Measurements from ENCODE around the gene SLC24A3.

- TF ChIP-seq CTCF (IDR thresholded peaks at IDR 0.05) (no peak), ZFX (IDR thresholded peaks at IDR 0.05; ENCODE audit: borderline replicate concordance) (no peak)
Observed at GRCh38 chr20:19330731-19331130, 118.3 kb downstream of the SLC24A3 start.
